Endothelial cell of umbilical vein (primary cell): ENCODE measurements around the gene TBCE.

Source experiments
- CTCF ChIP-seq, 2 donors: IDR thresholded peaks; 1 replicate in 1 of 2; 2 replicates in 1 of 2; pipeline ENCODE4 v1.5.1; 2011; ENCODE audit warnings: low read length in 2 of 2, mild to moderate bottlenecking in 2 of 2, moderate library complexity in 2 of 2, control low read depth in 1 of 2, inconsistent platforms in 1 of 2, low read depth in 1 of 2; ENCODE audit not compliant: insufficient read depth in 1 of 2; ENCODE audit errors: extremely low read depth in 1 of 2
- JUN ChIP-seq: IDR thresholded peaks from 2 replicates; pipeline ENCODE4 v1.6.1; 2011; ENCODE audit warnings: borderline replicate concordance, low read depth; ENCODE audit not compliant: insufficient read length, insufficient read depth
- POLR2A ChIP-seq: IDR thresholded peaks from 2 replicates; pipeline ENCODE4 v1.6.1; 2012; ENCODE audit warnings: low read depth, mild to moderate bottlenecking, control low read depth, low read length

- TF ChIP-seq CTCF (IDR thresholded peaks at IDR 0.05; ENCODE audit: extremely low read depth in 1 of 2, insufficient read depth in 1 of 2, low read depth in 1 of 2, low read length in 2 of 2): no peak
- no peak for TF ChIP-seq POLR2A
- TF ChIP-seq JUN: no peak
Observed at GRCh38 chr1:235495030-235495429, 127.8 kb downstream of the TBCE start.
